ENCODE data around the gene PCDH18. TPM values are rescaled to one million over a fixed set of nuclear protein-coding genes. Genes with fewer than 3 reads are reported as not detected.
A peak's percentile ranks its signal among the peaks of the same experiment; 100 is the strongest.

The PCDH18 gene, protein sequence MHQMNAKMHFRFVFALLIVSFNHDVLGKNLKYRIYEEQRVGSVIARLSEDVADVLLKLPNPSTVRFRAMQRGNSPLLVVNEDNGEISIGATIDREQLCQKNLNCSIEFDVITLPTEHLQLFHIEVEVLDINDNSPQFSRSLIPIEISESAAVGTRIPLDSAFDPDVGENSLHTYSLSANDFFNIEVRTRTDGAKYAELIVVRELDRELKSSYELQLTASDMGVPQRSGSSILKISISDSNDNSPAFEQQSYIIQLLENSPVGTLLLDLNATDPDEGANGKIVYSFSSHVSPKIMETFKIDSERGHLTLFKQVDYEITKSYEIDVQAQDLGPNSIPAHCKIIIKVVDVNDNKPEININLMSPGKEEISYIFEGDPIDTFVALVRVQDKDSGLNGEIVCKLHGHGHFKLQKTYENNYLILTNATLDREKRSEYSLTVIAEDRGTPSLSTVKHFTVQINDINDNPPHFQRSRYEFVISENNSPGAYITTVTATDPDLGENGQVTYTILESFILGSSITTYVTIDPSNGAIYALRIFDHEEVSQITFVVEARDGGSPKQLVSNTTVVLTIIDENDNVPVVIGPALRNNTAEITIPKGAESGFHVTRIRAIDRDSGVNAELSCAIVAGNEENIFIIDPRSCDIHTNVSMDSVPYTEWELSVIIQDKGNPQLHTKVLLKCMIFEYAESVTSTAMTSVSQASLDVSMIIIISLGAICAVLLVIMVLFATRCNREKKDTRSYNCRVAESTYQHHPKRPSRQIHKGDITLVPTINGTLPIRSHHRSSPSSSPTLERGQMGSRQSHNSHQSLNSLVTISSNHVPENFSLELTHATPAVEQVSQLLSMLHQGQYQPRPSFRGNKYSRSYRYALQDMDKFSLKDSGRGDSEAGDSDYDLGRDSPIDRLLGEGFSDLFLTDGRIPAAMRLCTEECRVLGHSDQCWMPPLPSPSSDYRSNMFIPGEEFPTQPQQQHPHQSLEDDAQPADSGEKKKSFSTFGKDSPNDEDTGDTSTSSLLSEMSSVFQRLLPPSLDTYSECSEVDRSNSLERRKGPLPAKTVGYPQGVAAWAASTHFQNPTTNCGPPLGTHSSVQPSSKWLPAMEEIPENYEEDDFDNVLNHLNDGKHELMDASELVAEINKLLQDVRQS
- total RNA-seq (2014; rRNA removed; shearing (Covaris generic)): 236 and 255 TPM in 2 replicates
- 114 and 119 TPM in 2 replicates for polyA plus RNA-seq (2016; fragmentation: Nextera tagmentation; extraction: Ambion mirVana)

DNA sequence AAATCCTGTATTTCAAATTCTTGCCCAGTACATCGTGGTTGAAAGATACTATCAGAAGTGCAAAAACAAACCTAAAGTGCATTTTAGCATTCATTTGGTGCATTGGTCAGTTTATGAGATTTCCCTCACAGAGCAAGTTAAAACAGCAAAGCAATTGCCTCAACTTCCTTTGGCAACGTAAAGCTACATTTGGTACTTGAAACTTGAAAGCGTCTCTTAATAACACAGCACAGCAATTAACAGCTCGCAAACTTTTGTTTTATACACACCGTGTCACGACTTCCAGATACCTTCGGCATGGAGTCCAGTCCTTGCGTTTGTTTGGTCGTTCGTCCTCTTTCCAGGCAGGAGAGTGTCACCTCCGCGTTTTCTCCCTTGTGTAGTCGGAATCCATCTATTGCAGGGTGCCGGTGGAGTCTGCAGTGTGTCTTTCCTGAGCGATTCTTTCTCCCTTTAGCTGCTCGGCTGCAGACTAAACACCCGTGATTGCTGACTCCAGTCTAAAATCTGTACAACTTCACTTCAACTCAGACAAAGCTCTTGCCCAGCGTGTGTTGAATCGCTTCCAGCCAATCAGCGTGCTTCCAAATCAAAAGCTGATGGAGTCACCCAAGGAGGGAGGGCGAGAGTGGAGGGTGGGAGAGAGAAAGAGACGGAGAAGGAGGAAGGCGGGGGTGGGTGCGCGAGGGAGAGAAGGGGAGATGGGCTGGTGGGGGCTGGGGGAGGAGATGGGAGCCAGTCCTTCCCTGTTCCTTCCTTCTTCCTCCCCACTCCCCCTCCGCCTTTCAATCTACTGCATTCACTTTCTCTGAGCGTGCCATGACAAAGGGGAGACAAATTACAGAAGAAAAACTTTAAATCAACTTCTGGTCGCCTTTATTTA is at the start of gene PCDH18:
Gene PCDH18 (minus strand): TSS at position 509 of the 883 bp plus-strand sequence. CDS start 406 bp downstream, at position 103.
- in situ Hi-C loops (cut with MboI): loop anchor here (25.0 kb wide), 2 partner anchors 330 to 1155 kb away; no protein-coding TSS in a partner anchor
- Histone ChIP-seq H3K9me3 (ENCODE audit: low read depth) (no peaks in the 10 kb centered on the region), H3K79me2 (ENCODE audit: insufficient read depth) (peaks cover 75% of the 10 kb centered on the region), H3K27ac (peak within 1 kb of the TSS; percentile 88), H4K20me1 (ENCODE audit: insufficient read depth) (no peaks in the 10 kb centered on the region), H3K27me3 (replicated peaks; ENCODE audit: insufficient read depth) (no peaks in the 10 kb centered on the region), H3K4me2 (ENCODE audit: unreplicated experiment) (peak within 1 kb of the TSS; percentile 94), H3K9ac (peak within 1 kb of the TSS; percentile 93), H3K4me1 (ENCODE audit: insufficient read depth) (peaks cover 23% of the 10 kb centered on the region), H3F3A (ENCODE audit: insufficient read depth) (peaks cover 60% of the 10 kb centered on the region), H3K9me2 (ENCODE audit: insufficient read depth) (no peaks in the 10 kb centered on the region), H3K36me3 (ENCODE audit: low read depth) (peaks cover 37% of the 10 kb centered on the region), H2AFZ (peak within 1 kb of the TSS; percentile 73), H3K4me3 (peak within 1 kb of the TSS; percentile 98)
- no peak for TF ChIP-seq EZH2phosphoT487 (IDR thresholded peaks at IDR 0.05; ENCODE audit: insufficient read depth, low read depth)
- no peak for TF ChIP-seq EZH2 (IDR thresholded peaks at IDR 0.05; ENCODE audit: insufficient read depth, poor library complexity, severe bottlenecking)
- 1% methylated on average over 23 to 28 of the region's 28 CpGs for WGBS, 2 experiments (ENCODE audit: low coverage in 1 of 2, low lambda C conversion rate in 2 of 2, missing lambda C conversion rate in 2 of 2)
- DNase-seq: peak; percentile 96

DNA sequence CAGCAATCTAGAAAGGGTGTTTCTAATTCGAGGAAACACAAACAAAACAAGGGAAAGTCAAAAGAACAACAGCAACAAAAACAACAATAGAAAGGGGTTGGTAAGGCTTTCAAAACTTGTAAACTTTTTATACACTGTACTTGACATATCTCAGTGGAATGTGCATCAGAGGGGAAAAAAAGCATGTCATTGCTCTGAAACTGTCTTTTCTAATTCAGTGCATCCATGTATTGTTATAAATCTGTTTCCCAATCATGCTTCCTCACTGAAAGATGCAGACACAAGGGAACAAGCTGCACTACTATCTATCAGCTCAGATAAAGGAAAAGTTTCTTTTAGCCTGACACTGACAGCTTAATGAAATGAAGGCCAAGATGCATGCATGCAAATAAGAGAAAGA is 44.2 kb upstream of the PCDH18 start:
- TF ChIP-seq EZH2phosphoT487 (IDR thresholded peaks at IDR 0.05; ENCODE audit: insufficient read depth, low read depth) (no peak), EZH2 (IDR thresholded peaks at IDR 0.05; ENCODE audit: insufficient read depth, poor library complexity, severe bottlenecking) (no peak)
- peak overlapping the region; percentile 40 for H2AFZ ChIP-seq
- H3K4me2 ChIP-seq (ENCODE audit: unreplicated experiment): no peak overlapping the region
- no peaks in the 10 kb centered on the region for H3K9me2 ChIP-seq (ENCODE audit: insufficient read depth)
- no peaks in the 10 kb centered on the region for H3K9me3 ChIP-seq (ENCODE audit: low read depth)
- no peaks in the 10 kb centered on the region for H3F3A ChIP-seq (ENCODE audit: insufficient read depth)
- H4K20me1 ChIP-seq (ENCODE audit: insufficient read depth): no peaks in the 10 kb centered on the region
- H3K4me1 ChIP-seq (ENCODE audit: insufficient read depth): 0 out of 2 replicates have a peak, but pooled peaks cover 11% of the 10 kb centered on the region
- H3K4me3 ChIP-seq: no peak overlapping the region
- no peaks in the 10 kb centered on the region for H3K36me3 ChIP-seq (ENCODE audit: low read depth)
- in situ Hi-C loops (cut with MboI): no loop called here
- WGBS, 2 experiments (ENCODE audit: low coverage in 1 of 2, low lambda C conversion rate in 2 of 2, missing lambda C conversion rate in 2 of 2): 33 to 55% methylated on average over 1 of the region's 1 CpG
- H3K9ac ChIP-seq: no peak overlapping the region
- H3K27ac ChIP-seq: no peak overlapping the region
- H3K79me2 ChIP-seq (ENCODE audit: insufficient read depth): no peaks in the 10 kb centered on the region
- no peaks in the 10 kb centered on the region for H3K27me3 ChIP-seq (replicated peaks; ENCODE audit: insufficient read depth)
- DNase-seq: peak; percentile 20

DNA sequence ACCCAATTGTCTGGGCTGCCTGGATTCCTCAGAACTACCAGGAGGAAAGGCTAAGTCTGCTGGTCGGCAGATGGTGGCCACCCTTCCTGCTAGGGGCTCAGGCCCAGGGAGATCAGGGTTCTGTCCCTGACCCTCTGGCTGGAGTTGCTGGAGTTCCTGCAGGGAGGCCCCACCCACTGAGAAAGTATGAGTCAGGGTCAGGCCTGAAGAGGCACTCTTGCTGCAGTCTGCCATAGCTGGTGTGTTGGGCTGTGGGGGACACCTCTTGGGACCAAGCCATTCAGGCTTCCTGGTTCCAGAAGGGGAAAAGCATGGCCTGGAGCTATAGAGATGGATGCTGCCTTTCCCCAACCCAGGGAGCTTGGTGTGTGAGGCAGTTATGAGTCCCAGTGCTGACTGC is 40.4 kb upstream of the PCDH18 start:
- Histone ChIP-seq H3K27me3 (replicated peaks; ENCODE audit: insufficient read depth) (no peaks in the 10 kb centered on the region), H3K4me2 (ENCODE audit: unreplicated experiment) (no peak overlapping the region), H4K20me1 (ENCODE audit: insufficient read depth) (no peaks in the 10 kb centered on the region), H3K36me3 (ENCODE audit: low read depth) (no peaks in the 10 kb centered on the region), H2AFZ (no peak overlapping the region), H3K9me2 (ENCODE audit: insufficient read depth) (no peaks in the 10 kb centered on the region), H3K4me3 (no peak overlapping the region), H3K9me3 (ENCODE audit: low read depth) (no peaks in the 10 kb centered on the region), H3K4me1 (ENCODE audit: insufficient read depth) (0 out of 2 replicates have a peak, but pooled peaks cover 11% of the 10 kb centered on the region), H3F3A (ENCODE audit: insufficient read depth) (no peaks in the 10 kb centered on the region), H3K79me2 (ENCODE audit: insufficient read depth) (no peaks in the 10 kb centered on the region), H3K9ac (no peak overlapping the region), H3K27ac (no peak overlapping the region)
- 0% methylated on average over 1 of the region's 1 CpG for WGBS, 2 experiments (ENCODE audit: low coverage in 1 of 2, low lambda C conversion rate in 2 of 2, missing lambda C conversion rate in 2 of 2)
- no peak for DNase-seq
- no peak for TF ChIP-seq EZH2 (IDR thresholded peaks at IDR 0.05; ENCODE audit: insufficient read depth, poor library complexity, severe bottlenecking)
- TF ChIP-seq EZH2phosphoT487 (IDR thresholded peaks at IDR 0.05; ENCODE audit: insufficient read depth, low read depth): no peak
- in situ Hi-C loops (cut with MboI): no loop called here

All from GM23248 (cell line).